NCI-H1105 (cell line): Measurements from ENCODE around the gene PLPP3.

Experiments
- DNase-seq: peaks from one replicate; lab custom pipeline; 2025; lab: John Stamatoyannopoulos, UW

PLPP3 gene

DNA sequence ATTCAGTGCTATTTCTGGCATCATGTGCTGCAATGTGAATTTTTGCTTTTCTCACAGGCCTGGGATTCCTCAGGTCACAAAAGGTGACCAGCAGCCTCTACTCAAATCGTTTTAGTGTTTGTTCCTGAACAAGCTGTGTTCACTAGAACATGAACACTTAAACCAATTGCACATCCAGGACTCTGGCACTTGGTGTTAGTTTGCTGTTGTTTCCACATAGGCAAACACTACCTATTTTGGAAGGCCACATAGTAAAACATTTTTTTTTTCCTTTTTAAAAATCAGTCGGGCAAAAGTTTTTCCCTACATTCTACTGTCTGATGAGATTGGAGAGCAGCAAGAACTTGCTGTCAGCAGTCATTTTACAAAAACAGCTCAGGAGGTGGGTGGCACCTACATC is 83.2 kb downstream of the PLPP3 start:
- DNase-seq: no peak

DNA sequence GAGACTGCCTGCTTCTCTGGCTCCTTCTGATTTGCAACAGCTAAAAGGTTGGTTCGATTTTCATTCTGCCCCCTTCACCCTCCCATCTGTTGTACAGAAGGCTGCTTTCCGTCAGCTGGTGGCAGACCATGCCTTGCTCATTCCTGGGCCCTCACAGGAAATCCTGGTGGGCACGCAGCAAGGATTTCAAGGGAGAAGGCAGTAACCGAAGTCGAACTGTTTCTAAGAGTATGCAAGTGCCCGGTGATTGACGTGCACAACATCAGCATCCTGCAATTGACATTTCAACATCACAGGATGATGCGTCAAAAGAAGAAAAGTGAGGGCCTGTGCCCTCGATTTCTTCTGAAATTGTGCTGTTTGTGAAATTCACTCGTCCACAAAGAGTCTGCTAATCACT is 83.8 kb downstream of the PLPP3 start:
- DNase-seq: no peak

DNA sequence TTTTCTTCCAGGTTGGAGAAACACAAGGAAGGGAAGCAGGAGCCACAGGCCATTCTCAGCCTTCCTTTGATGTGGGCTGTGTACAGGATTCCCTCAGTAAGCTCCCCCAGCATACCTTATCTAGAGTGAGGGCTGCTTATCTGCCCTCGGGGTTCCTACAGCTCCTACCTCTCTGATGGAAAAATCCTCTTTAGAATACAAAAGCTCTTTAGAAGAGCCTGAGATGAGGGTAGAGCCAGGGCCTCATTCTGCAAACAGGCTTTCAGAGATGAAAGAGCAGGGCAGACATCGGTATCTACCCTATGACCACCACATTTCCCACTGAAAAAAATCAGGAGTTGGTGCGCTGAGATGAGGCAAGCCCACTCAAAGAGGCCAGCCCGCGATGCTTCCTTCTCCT is 85.1 kb downstream of the PLPP3 start:
- DNase-seq: no peak

DNA sequence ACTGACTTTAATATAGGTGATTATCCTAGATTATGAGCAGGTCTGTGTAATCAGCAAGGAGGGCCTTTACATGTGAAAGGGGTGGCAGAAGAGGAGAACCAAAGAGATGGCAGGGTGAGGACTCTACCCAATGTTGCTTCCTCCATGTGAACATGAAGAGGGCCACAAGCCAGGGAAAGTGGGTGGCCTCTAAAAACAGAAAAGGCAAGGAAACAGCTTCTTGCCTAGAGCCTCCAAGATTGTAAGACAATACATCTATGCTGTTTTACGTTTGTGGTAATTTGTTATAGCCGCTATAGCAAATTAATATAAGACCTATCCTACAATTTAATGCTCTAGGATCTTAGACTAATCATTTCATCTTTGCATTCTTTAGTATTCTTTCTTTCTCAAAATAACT is 85.5 kb downstream of the PLPP3 start:
- DNase-seq: no peak

DNA sequence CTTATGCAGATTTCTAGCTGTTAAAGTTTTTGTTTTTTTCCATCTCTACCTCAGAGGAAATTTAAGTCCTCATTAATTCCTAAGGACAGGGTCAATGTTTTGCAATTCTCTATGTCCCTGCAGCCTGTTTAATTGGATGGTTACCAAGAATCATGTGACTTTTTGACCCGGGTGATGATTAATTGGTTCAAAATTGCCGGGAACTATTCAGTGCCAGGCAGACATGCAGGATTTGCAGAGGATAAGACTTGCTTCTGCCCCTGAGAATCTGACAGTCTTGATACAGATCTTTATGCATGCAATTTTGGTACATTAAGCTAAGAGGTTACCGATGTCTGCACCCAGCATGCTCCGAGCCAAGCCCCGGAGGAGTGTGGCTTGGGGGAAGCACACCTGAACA is 87.9 kb downstream of the PLPP3 start:
- DNase-seq: no peak

DNA sequence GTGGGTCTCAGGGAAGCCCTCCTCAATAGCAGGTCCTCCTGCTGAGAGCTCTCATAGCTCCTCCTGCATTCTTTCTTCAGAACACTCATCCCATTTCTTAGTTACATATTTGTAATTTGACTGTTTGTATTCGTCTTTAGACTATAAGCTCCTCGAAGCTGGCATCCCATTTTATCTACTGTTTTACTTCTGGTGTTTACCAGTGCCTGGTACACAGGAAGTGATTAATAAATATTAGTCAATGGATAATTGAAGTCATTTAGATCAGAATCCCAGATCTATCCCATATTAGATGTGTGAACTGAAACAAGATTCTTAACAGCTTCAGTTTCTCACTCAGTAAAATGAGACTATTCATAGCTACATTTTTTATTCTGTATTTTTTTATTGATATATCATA is 88.7 kb downstream of the PLPP3 start:
- no peak for DNase-seq

DNA sequence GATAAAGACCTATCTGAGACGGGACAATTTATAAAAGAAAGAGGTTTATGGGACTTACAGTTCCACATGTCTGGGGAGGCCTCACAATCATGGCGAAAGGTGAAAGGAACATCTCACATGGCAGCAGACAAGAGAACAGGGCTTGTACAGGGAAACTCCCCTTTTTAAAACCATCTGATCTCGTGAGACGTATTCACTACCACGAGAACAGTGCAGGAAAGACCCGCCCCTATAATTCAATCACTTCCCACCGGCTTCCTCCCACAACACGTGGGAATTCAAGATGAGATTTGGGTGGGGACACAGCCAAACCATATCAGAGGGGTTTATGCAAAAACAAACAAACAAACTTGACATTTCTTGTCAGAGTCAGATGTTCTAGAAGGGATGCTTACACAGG is 89.7 kb downstream of the PLPP3 start:
- DNase-seq: no peak

DNA sequence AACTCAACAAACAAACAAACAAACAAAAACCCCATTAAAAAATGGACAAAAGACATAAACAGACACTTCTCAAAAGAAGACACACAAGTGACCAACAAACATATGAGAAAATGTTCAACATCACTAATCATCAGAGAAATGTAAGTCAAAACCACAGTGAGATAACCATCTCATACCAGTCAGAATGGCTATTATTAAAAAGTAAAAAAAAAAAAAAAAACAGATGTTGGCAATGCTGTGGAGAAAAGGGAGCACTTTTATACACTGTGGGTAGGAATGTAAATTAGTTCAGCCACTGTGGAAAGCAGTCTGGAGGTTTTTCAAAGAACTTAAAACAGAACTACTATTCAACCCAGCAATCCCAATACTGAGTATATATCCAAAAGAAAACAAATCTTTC is 94.7 kb downstream of the PLPP3 start:
- no peak for DNase-seq

DNA sequence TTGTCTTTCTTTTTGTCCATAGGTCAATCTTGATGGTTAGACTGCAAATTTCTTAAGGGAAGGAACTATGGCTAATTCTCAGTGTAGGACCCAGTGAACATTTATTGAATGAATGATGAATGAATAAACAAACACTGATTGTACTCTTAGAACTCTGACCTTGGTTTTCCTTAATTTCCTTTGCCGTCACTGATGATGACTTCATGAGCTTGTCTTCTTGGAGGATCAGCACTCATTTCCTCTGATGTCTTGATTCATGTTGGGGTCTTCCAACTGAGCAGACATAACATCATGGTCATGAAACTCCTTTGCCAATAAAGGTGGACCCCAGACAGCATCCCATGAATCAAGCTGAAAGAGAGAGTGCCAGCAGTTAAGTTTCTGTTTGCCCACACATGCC is 96.3 kb downstream of the PLPP3 start:
- DNase-seq: no peak

DNA sequence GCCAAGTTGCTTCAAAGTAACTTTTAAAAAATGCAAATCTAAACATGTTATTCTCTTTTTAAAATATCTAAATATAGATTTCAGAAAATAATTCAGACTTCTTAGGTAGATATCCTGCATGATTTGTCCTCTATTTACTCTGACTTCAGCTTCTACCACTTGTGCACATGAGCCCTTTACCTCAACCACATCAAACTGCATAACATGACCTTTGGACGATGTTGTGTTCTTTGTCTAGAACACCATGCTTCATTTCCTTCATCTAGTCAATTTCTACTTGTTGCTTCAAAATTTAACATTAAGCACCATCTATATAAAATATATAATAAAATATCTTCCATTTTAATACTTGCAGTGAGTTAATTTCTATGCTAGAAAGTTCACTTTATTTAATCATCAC is 96.9 kb downstream of the PLPP3 start:
- DNase-seq: no peak

DNA sequence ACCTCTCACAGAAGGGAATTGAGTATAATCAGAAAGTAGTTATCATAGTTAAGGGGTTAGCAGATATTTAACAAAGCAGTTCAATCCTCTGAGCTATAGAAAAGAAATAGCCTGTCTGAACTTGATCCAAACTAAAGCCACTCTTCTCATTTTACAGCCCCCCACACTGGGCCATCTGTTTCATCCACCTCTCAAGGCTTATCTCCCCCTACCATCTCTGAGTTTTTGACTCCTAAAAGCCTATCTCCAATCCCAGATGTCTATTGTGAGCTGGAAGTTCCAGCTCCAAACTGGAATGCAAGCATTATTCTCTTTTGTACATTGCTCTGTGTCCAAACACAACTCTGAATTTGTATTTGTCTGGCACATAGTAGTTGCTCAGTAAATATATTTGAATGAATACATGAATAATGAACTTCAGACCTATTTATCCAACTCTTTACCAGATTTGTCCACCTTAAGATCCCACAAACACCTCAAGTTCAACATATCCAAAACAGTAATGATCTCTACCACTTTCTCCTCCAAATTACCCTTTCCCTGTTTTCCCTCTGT is 98.1 kb downstream of the PLPP3 start:
- DNase-seq: no peak

DNA sequence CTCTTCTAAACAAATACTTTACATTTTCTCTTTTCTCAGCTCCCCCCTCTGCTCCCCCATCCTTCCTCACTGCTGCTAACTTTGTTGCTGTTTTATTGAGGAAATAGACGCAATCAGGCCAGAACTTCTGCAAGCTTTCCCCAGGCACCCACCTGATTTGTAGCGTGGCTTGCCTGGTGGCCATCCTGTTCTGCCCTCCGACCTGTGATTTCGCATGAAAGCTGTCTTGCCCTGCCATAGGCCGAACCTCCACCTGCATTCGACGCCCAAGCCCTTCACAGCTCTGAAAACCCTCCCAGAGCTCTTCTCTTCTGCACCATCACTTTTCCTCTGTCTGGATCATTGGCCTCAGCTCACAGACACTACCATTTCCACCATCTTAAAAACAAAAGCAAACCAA is 100.6 kb downstream of the PLPP3 start:
- no peak for DNase-seq

DNA sequence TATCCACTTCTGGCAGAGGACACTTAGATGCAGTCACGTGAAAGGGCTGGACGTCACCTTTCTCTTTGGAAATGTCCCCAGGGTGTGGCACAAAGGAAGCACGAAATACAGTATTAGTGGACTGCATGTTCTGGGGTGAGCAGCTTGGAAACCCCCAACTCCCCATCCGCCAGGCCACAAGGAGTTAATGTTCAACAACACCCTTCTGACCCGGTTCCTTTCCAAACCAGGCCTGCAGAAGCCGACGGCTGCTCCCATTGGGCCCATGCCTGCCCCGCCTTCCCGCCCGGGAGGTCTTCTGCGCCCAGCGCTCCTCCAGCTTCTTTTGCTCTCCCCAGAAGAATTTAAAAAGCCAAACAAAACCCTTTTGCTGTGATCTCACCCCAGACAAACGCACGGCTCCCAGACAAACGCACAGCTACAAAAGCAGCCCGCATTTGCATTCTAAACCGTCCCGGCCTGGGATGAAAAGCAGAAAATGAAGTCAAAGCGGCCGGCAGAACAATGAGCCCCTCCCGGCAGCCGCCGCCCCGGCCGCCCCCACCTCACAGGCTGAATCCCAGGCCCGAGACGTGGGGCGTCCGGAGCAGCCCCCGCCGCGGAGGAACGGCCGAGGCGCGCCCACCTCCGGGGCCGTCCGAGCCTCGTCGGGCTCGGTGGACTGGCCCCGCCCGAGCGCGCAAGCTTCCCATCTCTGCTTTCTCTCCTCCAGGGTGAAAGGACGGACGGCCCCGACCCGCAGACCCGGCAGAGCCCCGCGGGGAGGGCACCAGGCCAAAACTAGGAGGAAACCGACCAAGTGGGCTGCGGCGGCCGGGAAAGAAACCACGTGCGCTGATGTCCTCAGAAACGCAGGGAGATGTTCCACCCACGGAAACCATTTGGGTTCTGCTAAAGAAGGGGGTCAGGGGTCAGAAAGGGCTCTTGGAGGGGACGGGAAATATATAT is 101.9 kb downstream of the PLPP3 start:
- no peak for DNase-seq

DNA sequence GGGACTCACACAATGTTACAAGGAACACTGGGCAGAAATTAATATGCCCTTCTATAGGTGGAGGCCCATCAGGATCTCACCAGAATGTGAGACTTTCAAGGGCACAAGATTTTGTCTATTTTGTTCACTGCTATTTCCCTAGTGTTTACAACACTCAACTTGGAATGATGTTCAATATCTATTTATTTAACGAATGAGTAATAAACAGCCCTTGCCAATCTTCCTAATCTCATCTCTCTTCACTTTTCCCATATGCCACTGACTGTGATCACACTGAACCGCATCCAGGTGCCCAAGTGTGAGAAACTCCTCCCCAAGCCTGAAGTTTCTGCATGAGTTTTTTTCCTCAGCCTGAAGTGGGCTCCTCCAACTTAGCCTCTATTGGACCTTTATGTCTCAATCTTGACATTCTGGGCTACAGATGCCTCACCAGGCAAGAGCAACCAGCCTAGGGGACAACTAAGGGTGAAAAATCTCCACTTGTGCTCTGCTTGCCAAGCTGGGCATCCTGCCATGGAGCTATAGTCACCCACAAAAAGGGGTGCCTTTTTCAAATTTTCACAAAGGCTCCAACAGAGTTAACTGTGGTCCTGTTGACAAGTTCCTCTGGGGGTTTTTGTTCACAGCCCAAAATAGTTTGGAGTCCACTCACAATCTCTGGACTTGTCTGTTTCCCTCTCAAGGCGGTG is 105.6 kb downstream of the PLPP3 start:
- DNase-seq: no peak

DNA sequence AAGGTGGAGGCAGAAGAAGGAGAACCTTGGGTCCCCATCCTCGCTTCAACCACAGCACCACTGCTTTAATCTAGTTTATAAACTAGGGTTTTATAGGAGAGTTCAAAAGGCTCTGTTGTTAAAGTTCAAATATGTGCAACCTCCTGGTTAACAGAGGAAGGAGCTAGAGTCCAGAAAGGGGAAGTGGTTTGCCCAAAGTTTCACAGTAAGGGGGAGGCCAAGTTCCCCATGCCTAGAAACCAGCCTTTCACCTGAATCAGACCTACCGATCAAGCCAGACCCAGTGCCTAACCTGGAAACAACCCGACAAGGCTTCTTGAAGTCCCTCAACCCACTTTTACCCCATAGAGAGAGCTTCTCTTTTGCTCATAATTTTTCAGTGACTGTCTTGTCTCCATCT is 106.5 kb downstream of the PLPP3 start:
- no peak for DNase-seq

DNA sequence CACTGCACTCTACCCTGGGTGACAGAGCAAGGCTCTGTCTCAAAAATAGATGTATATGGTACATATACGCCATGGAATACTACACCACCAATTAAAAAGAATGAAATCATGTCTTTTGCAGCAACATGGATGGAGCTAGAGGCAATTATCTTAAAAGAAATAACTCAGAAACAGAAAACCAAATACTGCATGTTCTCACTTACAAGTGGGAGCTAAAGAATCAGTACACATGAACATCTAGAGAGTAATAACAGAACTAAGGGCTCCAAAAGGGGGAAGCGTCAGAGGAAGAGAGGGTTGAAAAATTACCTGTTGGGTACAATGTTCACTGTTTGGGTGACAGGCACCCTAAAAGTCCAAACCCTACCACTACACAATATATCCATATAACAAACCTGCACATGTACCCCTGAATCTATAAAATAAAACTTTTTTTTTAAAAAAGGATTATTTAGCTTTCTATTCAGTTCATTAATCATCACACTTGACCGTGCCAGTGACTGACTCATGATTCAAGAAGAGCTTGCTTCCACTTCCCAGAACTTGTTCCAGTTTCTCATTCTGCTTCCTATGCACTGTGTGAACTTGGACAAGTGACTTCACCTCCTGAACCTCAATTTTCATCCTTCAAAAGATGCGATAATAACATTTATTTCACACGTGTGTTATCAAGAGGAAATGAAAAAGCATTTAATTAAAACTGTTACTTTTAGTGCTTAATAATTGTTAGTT is 109.6 kb downstream of the PLPP3 start:
- no peak for DNase-seq

DNA sequence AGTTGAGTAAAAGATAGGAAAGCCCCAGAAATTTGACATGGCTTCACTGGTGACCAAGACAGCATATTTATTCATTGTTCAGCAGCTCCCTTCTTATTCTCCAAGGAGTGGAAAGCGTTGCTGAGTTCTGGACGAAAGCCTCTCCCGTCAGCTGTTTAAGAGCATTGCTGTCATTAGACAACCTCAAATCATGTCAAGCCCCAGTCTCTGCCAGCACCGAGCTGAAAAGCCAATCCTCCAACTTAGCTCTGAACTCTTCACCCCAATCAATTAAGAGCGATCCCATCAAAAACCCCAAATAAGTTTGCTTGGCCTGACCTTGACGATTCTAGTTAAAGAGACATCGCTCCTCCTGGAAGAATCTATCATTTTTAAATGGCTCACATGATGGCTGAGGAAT is 110.8 kb downstream of the PLPP3 start:
- no peak for DNase-seq

DNA sequence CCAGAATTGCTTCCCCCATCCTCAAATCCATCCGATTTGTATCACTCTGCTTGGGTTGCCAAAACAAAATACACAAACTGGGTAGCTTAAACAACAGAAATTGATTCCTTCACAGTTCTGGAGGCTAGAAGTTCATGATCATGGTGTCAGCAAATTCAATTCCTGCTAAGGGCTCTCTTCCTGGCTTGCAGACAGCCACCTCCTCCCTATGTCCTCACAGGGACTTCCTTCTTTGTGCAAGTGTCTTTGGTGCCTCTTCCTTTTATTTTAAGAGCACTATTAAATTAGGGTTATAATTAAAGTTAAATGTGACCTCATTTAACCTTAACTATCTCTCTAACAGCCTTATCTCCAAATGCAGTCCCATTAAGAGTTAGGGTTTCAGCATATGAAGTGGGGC is 112.8 kb downstream of the PLPP3 start:
- no peak for DNase-seq

DNA sequence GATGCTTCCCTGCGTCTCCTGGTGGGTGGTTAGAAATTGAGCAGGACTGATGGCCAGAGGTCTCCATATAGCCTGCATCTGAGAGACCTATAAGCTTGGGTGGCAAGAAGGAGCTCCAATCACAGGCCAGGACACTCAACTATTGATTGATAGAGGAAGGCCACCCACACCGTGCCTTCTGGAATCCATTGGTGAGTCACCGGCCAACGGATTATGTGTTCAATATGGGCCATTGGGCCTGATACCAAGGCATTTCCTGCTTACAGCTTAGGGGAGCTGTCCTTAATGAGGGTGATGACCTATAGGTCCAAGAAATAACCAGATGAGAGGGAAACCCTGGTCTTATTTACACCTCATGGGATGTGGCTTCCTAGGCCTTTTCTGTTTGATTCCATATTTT is 115.1 kb downstream of the PLPP3 start:
- no peak for DNase-seq

DNA sequence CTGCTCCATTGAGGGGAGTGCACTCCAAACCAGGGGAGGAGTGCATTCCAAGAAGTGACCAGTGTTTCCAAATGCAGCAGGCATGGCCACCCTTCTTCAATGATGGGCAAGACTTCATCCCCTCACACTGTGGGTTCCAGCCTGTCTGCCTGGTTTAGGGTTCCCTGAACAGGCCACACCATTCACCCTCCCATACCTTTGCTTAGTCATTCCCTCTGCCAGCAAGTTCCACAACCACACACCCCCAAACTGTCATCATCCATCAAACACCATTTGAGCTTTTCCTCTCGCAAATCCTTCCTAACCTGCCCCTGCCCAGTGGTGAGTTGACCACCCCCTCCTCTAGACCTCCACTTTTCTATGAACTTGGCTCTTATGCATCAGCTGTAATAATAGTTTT is 116.0 kb downstream of the PLPP3 start:
- no peak for DNase-seq

DNA sequence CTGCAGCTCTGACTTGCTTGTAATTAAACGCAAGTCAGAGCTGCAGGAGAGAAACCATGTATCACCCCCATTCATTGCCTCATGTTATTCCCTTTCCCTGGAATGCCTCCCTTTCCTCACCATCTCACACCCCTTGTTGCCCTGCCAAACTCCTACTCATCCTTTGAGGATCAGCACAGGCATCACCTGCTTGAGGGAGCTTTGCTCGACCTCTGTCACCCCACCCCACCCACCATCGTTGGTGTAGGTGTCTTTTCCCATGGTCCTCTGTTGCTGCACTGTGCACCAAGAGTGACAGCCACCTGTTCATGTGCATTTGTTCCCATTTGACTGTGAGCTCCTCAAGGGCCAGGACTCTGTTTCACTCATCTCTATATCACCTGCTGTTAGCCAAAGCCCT is 117.2 kb downstream of the PLPP3 start:
- DNase-seq: no peak
